Endothelial cell (in vitro differentiated cells): Measurements from ENCODE around the gene TBL3. TPM values are rescaled to one million over a fixed set of nuclear protein-coding genes. Genes with fewer than 3 reads are reported as not detected.

ENCODE experiments used
- DNase-seq: peaks from one replicate; pipeline ENCODE4 v3.0.0; 2021; ENCODE audit warnings: low spot score
- H3K27ac Mint-ChIP-seq: one replicate; pipeline ENCODE4 v1.8.0; 2021; ENCODE audit warnings: mixed read lengths, inconsistent platforms; ENCODE audit not compliant: unreplicated experiment
- H3K27me3 Mint-ChIP-seq: one replicate; pipeline ENCODE4 v1.8.0; 2021; ENCODE audit warnings: mild to moderate bottlenecking, moderate library complexity, mixed read lengths, inconsistent platforms; ENCODE audit not compliant: unreplicated experiment
- H3K36me3 Mint-ChIP-seq: one replicate; pipeline ENCODE4 v1.8.0; 2021; ENCODE audit warnings: mild to moderate bottlenecking, low read depth, mixed read lengths, inconsistent platforms; ENCODE audit not compliant: unreplicated experiment
- H3K4me1 Mint-ChIP-seq: one replicate; pipeline ENCODE4 v1.8.0; 2021; ENCODE audit warnings: mild to moderate bottlenecking, mixed read lengths, inconsistent platforms; ENCODE audit not compliant: unreplicated experiment
- H3K4me3 Mint-ChIP-seq: one replicate; pipeline ENCODE4 v1.8.0; 2021; ENCODE audit warnings: mild to moderate bottlenecking, mixed read lengths, inconsistent platforms; ENCODE audit not compliant: unreplicated experiment
- H3K9me3 Mint-ChIP-seq: one replicate; pipeline ENCODE4 v1.8.0; 2021; ENCODE audit warnings: mixed read lengths, inconsistent platforms; ENCODE audit not compliant: unreplicated experiment
- CTCF ChIP-seq: fragments of 200-600 bp; sonication (generic); IDR thresholded peaks from one replicate; pipeline ENCODE4 v1.5.0; 2021; ENCODE audit warnings: antibody characterized with exemption; ENCODE audit not compliant: unreplicated experiment
- total RNA-seq: library from RNA; stranded (reverse); fragmentation: NEBNext Ultra II Directional; extraction: Animal tissue kit (Norgen Biotek cat#: 25700); gene quantifications from one replicate; pipeline ENCODE4 v1.2.1, GENCODE V29; 2021; ENCODE audit not compliant: unreplicated experiment

TBL3 gene
- total RNA-seq, 1 donor from 2014 or later = 25.0 TPM

- H3K27me3 Mint-ChIP-seq = peaks cover 10% of the 10 kb centered on the region
- TF ChIP-seq CTCF = no peak
- no peaks in the 10 kb centered on the region for H3K4me1 Mint-ChIP-seq
- H3K36me3 Mint-ChIP-seq = peaks cover 5% of the 10 kb centered on the region
- no peak overlapping the region for H3K27ac Mint-ChIP-seq
- DNase-seq = no peak
- H3K4me3 Mint-ChIP-seq = no peak overlapping the region
- no peaks in the 10 kb centered on the region for H3K9me3 Mint-ChIP-seq
Measured at GRCh38 chr16:1940273-1941161, 31.3 kb upstream of the TBL3 start.

- H3K9me3 Mint-ChIP-seq = no peaks in the 10 kb centered on the region
- peak; percentile 14 for TF ChIP-seq CTCF
- peaks cover 12% of the 10 kb centered on the region for H3K27me3 Mint-ChIP-seq
- H3K4me3 Mint-ChIP-seq = peak overlapping the region; percentile 51
- no peaks in the 10 kb centered on the region for H3K4me1 Mint-ChIP-seq
- H3K27ac Mint-ChIP-seq = no peak overlapping the region
- H3K36me3 Mint-ChIP-seq = peaks cover 5% of the 10 kb centered on the region
- DNase-seq = peak; percentile 49
Measured at GRCh38 chr16:1941162-1942046, 30.4 kb upstream of the TBL3 start.

- DNase-seq = no peak
- no peaks in the 10 kb centered on the region for H3K4me1 Mint-ChIP-seq
- no peaks in the 10 kb centered on the region for H3K9me3 Mint-ChIP-seq
- no peak overlapping the region for H3K27ac Mint-ChIP-seq
- peak overlapping the region; percentile 86 for H3K4me3 Mint-ChIP-seq
- peaks cover 10% of the 10 kb centered on the region for H3K27me3 Mint-ChIP-seq
- TF ChIP-seq CTCF = no peak
- H3K36me3 Mint-ChIP-seq = peaks cover 5% of the 10 kb centered on the region
Measured at GRCh38 chr16:1942047-1942809, 29.6 kb upstream of the TBL3 start.

- no peaks in the 10 kb centered on the region for H3K4me1 Mint-ChIP-seq
- DNase-seq = peak; percentile 100
- peaks cover 9% of the 10 kb centered on the region for H3K27me3 Mint-ChIP-seq
- no peak for TF ChIP-seq CTCF
- H3K36me3 Mint-ChIP-seq = peaks cover 5% of the 10 kb centered on the region
- peak within 1 kb of the TSS; percentile 87 for H3K4me3 Mint-ChIP-seq
- no peak within 1 kb of the TSS for H3K27ac Mint-ChIP-seq
- no peaks in the 10 kb centered on the region for H3K9me3 Mint-ChIP-seq
Measured at GRCh38 chr16:1942810-1943726, 28.8 kb upstream of the TBL3 start, which contains the start of gene MSRB1. Gene MSRB1, minus strand, starts transcription at chr16:1943199. Its CDS starts 43 bp downstream, at chr16:1943156.
